Measurements from ENCODE around the gene SLC7A7. TPM values are rescaled to one million over a fixed set of nuclear protein-coding genes. Genes with fewer than 3 reads are reported as not detected.

The SLC7A7 gene
- total and polyA plus RNA-seq, 9 of the 15 experiments (the other 6 are each of a cell fraction or from before 2014, with no cell fraction given), result 0.07 to 0.68 (median 0.41) TPM

DNA sequence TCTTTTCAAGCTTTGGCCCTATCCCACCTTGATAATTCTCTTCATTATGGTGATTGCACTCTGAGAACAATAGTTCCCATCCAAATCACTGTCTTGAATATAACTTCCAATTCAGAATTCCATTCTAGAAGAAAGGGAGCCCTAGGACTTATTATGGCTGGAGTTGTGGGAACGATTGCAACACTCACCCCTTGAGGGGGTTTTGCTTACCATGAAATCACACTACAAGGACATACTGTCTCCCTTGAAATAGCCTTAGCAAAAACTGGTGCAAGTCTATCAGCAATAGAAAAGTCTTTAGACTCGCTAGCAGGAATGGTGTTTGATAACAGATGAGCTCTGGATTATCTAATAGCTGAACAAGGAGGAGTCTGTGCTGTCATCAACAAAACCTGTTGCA, 80.1 kb downstream of the SLC7A7 start:
- Histone ChIP-seq H3K27ac (ENCODE audit: extremely low read depth, low read depth, low read length) (no peak overlapping the region), H3K9ac (ENCODE audit: insufficient read depth in 1 of 2, low read depth in 2 of 2, low read length in 2 of 2) (no peak overlapping the region), H2AFZ (ENCODE audit: low read depth, low read length) (no peak overlapping the region), H3K36me3 (ENCODE audit: control insufficient read depth, insufficient read depth, low read length) (no peaks in the 10 kb centered on the region), H4K20me1 (replicated peaks; ENCODE audit: control insufficient read depth, insufficient read depth, low read length) (no peaks in the 10 kb centered on the region), H3K79me2 (ENCODE audit: control insufficient read depth, insufficient read depth, low read length) (no peaks in the 10 kb centered on the region), H3K4me1 (replicated peaks in 1 of 2; ENCODE audit: control insufficient read depth in 2 of 2, insufficient read depth in 2 of 2, low read length in 2 of 2) (peaks cover 0 to 3% of the 10 kb centered on the region in 2 experiments; a peak in 3 of 5 replicates), H3K27me3 (ENCODE audit: control insufficient read depth in 2 of 2, insufficient read depth in 2 of 2, low read length in 2 of 2) (no peaks in the 10 kb centered on the region), H3K4me2 (ENCODE audit: insufficient read depth, low read length) (no peak overlapping the region), H3K9me3 (replicated peaks; ENCODE audit: control insufficient read depth, insufficient read depth, low read depth, low read length) (no peaks in the 10 kb centered on the region), H3K4me3 (no peak overlapping the region), H3K9me1 (ENCODE audit: control insufficient read depth, insufficient read depth, low read length) (no peaks in the 10 kb centered on the region)
- intact Hi-C loops (cut with micrococcal nuclease), result no loop called here
- FAIRE-seq (no peak), DNase-seq (ENCODE audit: extremely low read depth in 1 of 4, low spot score in 3 of 4) (no peak), ATAC-seq (no peak)
- CTCF ChIA-PET (ENCODE audit: low intra/inter-chr PET ratio), result no interaction called here
- in situ Hi-C loops (cut with MboI), result no loop called here
- POLR2A ChIA-PET, result no interaction called here
- BruUV-seq (replicated peaks), result no TSS peak
- whole genome bisulfite sequencing (ENCODE audit: insufficient coverage, low coverage, missing lambda C conversion rate), result 5% methylated on average over 2 of the region's 2 CpGs
- TF ChIP-seq ZNF354B (CRISPR knock-in tag; IDR thresholded peaks at IDR 0.05) (no peak), FOXJ2 (tag; IDR thresholded peaks at IDR 0.05) (no peak), ZNF609 (CRISPR knock-in tag; IDR thresholded peaks at IDR 0.05; ENCODE audit: borderline replicate concordance) (no peak), GATA2 (CRISPR knock-in tag; IDR thresholded peaks at IDR 0.05) (no peak), POU5F1 (IDR thresholded peaks at IDR 0.05; ENCODE audit: borderline replicate concordance, low read depth, low read length, partially characterized antibody) (no peak), ZC3H8 (IDR thresholded peaks at IDR 0.05) (no peak)
- TF ChIP-seq, protein P1, sequence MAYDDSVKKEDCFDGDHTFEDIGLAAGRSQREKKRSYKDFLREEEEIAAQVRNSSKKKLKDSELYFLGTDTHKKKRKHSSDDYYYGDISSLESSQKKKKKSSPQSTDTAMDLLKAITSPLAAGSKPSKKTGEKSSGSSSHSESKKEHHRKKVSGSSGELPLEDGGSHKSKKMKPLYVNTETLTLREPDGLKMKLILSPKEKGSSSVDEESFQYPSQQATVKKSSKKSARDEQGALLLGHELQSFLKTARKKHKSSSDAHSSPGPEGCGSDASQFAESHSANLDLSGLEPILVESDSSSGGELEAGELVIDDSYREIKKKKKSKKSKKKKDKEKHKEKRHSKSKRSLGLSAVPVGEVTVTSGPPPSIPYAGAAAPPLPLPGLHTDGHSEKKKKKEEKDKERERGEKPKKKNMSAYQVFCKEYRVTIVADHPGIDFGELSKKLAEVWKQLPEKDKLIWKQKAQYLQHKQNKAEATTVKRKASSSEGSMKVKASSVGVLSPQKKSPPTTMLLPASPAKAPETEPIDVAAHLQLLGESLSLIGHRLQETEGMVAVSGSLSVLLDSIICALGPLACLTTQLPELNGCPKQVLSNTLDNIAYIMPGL (CRISPR knock-in tag; IDR thresholded peaks at IDR 0.05), result no peak
